ENCODE results near the gene CYB5B.

Gene CYB5B

GRCh38 chr16:69490707-69491324, 66.4 kb downstream of the CYB5B start:
- no peak for DNase-seq

GRCh38 chr16:69494991-69495392, 70.6 kb downstream of the CYB5B start:
- DNase-seq: no peak

- no peak for DNase-seq
Measured at GRCh38 chr16:69495821-69496220, 71.4 kb downstream of the CYB5B start.

- DNase-seq: no peak
Measured at GRCh38 chr16:69496376-69496775, 72.0 kb downstream of the CYB5B start.

- DNase-seq: no peak
Measured at GRCh38 chr16:69496896-69497295, 72.5 kb downstream of the CYB5B start.

- DNase-seq: no peak
Measured at GRCh38 chr16:69497876-69498596, 73.6 kb downstream of the CYB5B start.

- DNase-seq: no peak
Measured at GRCh38 chr16:69498926-69499325, 74.5 kb downstream of the CYB5B start.

- DNase-seq: no peak
Measured at GRCh38 chr16:69499541-69500230, 75.3 kb downstream of the CYB5B start.

- no peak for DNase-seq
Measured at GRCh38 chr16:69500496-69500895, 76.1 kb downstream of the CYB5B start.

- no peak for DNase-seq
Measured at GRCh38 chr16:69501956-69502745, 77.7 kb downstream of the CYB5B start.

- DNase-seq: no peak
Measured at GRCh38 chr16:69503244-69503643, 78.8 kb downstream of the CYB5B start.

GRCh38 chr16:69508033-69508755, 83.8 kb downstream of the CYB5B start:
- DNase-seq: no peak

- no peak for DNase-seq
Measured at GRCh38 chr16:69509125-69509524, 84.7 kb downstream of the CYB5B start.

- DNase-seq: no peak
Measured at GRCh38 chr16:69511651-69512050, 87.2 kb downstream of the CYB5B start.

- no peak for DNase-seq
Measured at GRCh38 chr16:69513180-69513966, 89.0 kb downstream of the CYB5B start.

- DNase-seq: no peak
Measured at GRCh38 chr16:69514356-69514755, 89.9 kb downstream of the CYB5B start.
